GM19463 (cell line): ENCODE data around the gene FAM163A.
"Not testable (repeated sequence)": the region's sequence is repeated elsewhere in the genome, so short reads cannot be mapped to it uniquely, and the experiment has no call there.

Experiments used
- ATAC-seq: cut with Tn5 transposase; IDR thresholded peaks from one replicate; pipeline ENCODE4 v1.9.1; 2021; ENCODE audit warnings: mild to moderate bottlenecking, moderate library complexity; ENCODE audit not compliant: unreplicated experiment

Gene FAM163A

DNA sequence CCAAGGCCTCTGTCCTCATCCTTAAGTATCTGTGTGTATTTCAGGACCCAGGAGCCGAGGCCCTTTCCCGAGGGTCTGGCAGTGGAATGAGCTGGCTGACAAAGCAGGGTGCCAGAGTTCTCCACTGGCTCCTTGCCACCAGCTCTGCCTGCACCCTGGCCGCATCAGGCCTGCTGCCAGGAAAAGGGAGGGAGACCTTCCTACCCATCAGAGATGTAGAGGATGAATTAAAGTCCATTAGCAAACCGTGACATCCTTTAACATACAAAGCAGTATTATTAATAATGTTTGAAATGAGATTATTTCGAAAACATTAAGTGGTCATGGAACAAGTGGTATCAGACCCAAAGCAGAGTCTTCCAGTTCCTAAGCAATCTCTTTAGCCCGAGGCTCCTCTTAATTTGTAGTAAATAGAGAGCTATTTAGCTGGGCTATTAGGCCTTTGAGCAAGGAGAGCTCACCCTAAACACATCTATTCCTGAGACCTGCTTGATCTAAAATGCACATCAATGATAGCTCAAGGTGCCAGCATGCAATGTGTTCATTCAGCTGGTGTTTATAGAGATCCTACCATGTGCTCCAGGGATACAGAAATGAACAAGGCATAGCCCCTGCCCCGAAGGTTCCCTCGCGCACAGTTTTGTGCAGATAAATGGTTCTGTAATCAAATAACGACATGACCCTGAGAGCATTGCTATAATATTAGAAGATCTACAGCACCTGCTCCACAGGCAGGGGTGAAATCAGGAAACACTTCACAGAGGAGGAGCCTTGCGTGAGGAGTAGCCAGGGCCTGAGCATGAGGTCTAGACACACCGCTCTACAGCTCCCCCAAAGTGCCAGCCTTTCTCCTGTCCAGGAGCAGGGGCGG is 44.0 kb downstream of the FAM163A start:
- ATAC-seq = no peak

- no peak for ATAC-seq
Measured at GRCh38 chr1:179788259-179788658, 45.2 kb downstream of the FAM163A start.

DNA sequence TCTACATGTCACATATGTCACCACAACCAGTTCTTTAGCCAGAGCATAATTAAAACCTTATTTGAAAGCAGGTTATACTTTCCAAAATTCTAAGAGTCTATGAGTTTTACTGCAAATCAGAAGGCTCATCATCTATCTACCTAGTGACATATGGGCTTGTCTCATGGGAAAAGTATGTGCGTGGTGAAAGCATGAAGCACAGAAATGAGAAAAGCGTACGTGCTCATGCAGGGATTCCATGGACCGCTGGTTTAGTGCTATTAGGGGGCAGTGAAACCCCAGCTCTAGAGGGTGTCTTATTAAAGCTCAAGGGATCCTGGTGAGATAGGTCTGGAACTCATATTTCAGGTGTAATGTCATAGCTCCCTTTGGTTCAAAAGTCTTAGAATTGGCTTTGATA is 50.2 kb downstream of the FAM163A start:
- ATAC-seq = no peak

- ATAC-seq = no peak
Measured at GRCh38 chr1:179794146-179794545, 51.1 kb downstream of the FAM163A start.

GRCh38 chr1:179794669-179795068 is 51.6 kb downstream of the FAM163A start:
- no peak for ATAC-seq

- ATAC-seq = no peak
Measured at GRCh38 chr1:179798213-179798863, 55.2 kb downstream of the FAM163A start.

GRCh38 chr1:179798864-179799516 is 55.9 kb downstream of the FAM163A start:
- ATAC-seq = no peak

GRCh38 chr1:179800481-179800880 is 57.4 kb downstream of the FAM163A start:
- no peak for ATAC-seq

DNA sequence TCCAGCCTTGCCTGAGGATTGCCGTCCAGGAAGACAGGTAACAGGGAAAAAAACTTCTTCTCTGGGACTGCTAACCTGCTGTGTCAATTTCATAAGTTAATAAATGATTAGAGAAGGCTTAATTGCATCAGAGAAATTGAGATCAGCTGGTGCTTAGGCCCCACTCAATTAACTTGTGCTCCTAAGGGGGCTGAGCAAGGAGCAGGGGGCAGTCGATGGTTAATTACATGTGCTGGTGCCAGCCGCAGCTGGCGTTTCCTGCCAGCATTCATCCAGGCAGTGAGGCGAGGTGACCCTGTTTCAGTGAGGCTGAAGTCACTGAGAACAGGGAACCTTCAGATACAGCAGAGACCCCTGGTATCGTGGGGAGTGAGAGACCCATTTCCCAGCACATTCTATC is 60.0 kb downstream of the FAM163A start:
- ATAC-seq = no peak

DNA sequence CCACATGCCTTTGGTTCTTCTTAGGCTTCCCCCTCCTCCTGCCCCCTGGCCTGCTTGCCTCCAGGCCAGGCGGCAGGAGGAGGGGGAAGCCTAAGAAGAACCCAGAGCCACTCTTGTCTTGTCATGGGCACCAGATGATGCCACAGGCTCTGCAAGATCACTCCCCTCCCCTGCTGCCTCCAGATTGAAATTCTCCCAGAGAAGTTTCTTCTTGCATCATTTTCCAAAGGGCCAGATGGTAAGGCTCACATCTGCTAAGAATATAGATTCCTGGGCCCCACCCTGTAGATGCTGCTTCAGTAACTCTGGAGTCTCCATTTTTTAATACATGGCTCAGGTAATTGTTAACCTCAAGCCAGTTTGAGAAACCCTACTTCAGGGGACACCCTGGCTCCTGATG is 60.8 kb downstream of the FAM163A start:
- ATAC-seq = no peak

GRCh38 chr1:179804417-179804816 is 61.3 kb downstream of the FAM163A start:
- not testable (repeated sequence) for ATAC-seq

- ATAC-seq = no peak
Measured at GRCh38 chr1:179805291-179806195, 62.5 kb downstream of the FAM163A start.

GRCh38 chr1:179806333-179806732 is 63.2 kb downstream of the FAM163A start:
- ATAC-seq = no peak

GRCh38 chr1:179807291-179807690 is 64.2 kb downstream of the FAM163A start:
- no peak for ATAC-seq

- ATAC-seq = no peak
Measured at GRCh38 chr1:179807691-179808485, 64.8 kb downstream of the FAM163A start.

GRCh38 chr1:179808503-179808902 is 65.4 kb downstream of the FAM163A start:
- no peak for ATAC-seq

DNA sequence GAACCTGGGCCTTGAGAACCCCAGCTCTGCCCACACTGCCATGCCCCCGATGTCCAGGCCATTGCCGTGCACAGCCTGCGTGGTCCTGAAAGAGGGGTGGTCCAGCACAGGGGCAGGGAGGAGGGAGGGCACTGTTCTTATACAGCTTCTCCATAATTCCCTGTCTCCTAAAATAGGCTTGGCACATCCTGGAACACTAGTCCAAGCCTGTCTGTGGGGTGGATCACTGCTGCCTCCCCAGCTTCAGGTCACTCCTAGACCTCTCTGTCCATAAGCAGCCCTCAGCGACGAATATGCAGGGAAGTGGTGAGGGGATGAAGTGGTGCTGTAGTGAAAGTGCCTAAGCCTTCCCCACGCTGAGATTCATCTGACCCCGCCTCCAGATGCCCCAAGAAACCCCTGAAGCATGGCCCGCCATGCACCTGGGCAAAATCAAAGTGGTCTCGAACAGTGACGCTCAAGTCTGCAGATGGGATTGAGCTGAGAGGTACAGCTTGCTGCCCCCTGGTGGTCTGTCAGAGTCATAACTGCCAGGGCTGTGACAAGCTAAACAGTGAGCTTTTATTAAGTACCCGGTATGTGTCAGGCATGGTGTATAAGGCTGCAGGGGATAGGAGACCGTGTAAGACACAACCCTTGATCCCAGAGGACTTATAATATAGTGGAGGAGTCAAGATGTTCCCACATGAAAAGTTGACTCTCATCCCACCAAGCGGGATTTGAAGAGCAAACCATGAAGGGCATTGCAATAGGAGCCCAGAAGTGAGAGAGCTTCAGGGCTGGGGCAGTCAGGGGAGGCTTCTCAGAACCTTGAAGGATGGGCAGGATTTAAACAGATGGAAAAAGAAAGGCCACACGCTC is 66.6 kb downstream of the FAM163A start:
- ATAC-seq = peak; percentile 63

- no peak for ATAC-seq
Measured at GRCh38 chr1:179810367-179810715, 67.2 kb downstream of the FAM163A start.
